Loucy (cell line): Measurements from ENCODE around the gene MAPK6.

Source experiments
- H2AFZ ChIP-seq: fragments of 200-600 bp; sonication (generic); 2 replicates; pipeline ENCODE4 v1.6.0; 2016; ENCODE audit warnings: antibody characterized with exemption, mild to moderate bottlenecking, low read length, moderate library complexity
- H3F3A ChIP-seq: fragments of 200-600 bp; 2 replicates; pipeline ENCODE4 v1.6.0; 2016; ENCODE audit warnings: antibody characterized with exemption, low read depth, mild to moderate bottlenecking
- H3K27me3 ChIP-seq: fragments of 200-600 bp; sonication (generic); 2 replicates; pipeline ENCODE4 v1.6.1; 2014; ENCODE audit warnings: low read length, mild to moderate bottlenecking; ENCODE audit not compliant: insufficient read depth, poor library complexity, severe bottlenecking
- H3K36me3 ChIP-seq: fragments of 200-600 bp; sonication (generic); 2 replicates; pipeline ENCODE4 v1.6.1; 2016; ENCODE audit warnings: low read length; ENCODE audit not compliant: insufficient read depth
- H3K4me1 ChIP-seq: fragments of 200-600 bp; sonication (generic); 2 replicates; pipeline ENCODE4 v1.5.1; 2014; ENCODE audit warnings: low read length, mild to moderate bottlenecking; ENCODE audit not compliant: insufficient read depth, poor library complexity, severe bottlenecking
- H3K4me2 ChIP-seq: fragments of 200-600 bp; sonication (generic); 2 replicates; pipeline ENCODE4 v1.6.0; 2014; ENCODE audit warnings: antibody characterized with exemption, low read length, low read depth, mild to moderate bottlenecking; ENCODE audit not compliant: poor library complexity, severe bottlenecking
- H3K4me3 ChIP-seq: fragments of 200-600 bp; sonication (generic); 2 replicates; pipeline ENCODE4 v1.5.1; 2014; ENCODE audit warnings: low read length, mild to moderate bottlenecking, mixed read lengths; ENCODE audit not compliant: poor library complexity, severe bottlenecking
- H3K79me2 ChIP-seq: fragments of 200-600 bp; sonication (generic); 2 replicates; pipeline ENCODE4 v1.6.1; 2014; ENCODE audit warnings: low read length; ENCODE audit not compliant: insufficient read depth
- H3K9ac ChIP-seq: fragments of 200-600 bp; sonication (generic); 2 replicates; pipeline ENCODE4 v1.6.0; 2014; ENCODE audit warnings: mild to moderate bottlenecking, low read depth, low read length, moderate library complexity; ENCODE audit not compliant: poor library complexity, severe bottlenecking
- H3K9me2 ChIP-seq: fragments of 200-600 bp; sonication (generic); replicated peaks from 2 replicates; pipeline ENCODE4 v1.6.1; 2016; ENCODE audit warnings: low read depth, low read length, mixed read lengths
- H3K9me3 ChIP-seq: fragments of 200-600 bp; sonication (generic); 2 replicates; pipeline ENCODE4 v1.6.1; 2014; ENCODE audit warnings: mild to moderate bottlenecking, antibody characterized with exemption, low read length, low read depth; ENCODE audit not compliant: insufficient read depth
- H4K20me1 ChIP-seq: fragments of 200-600 bp; sonication (generic); 2 replicates; pipeline ENCODE4 v1.6.0; 2014; ENCODE audit warnings: antibody characterized with exemption, low read length, mild to moderate bottlenecking; ENCODE audit not compliant: insufficient read depth, poor library complexity, severe bottlenecking
- CTCF ChIP-seq: fragments of 200-600 bp; sonication (generic); conservative IDR thresholded peaks from 2 replicates; pipeline ENCODE4 v1.5.1; 2014; ENCODE audit warnings: mild to moderate bottlenecking, antibody characterized with exemption, low read length
- EZH2phosphoT487 ChIP-seq: fragments of 200-600 bp; IDR thresholded peaks from 2 replicates; pipeline ENCODE4 v1.6.1; 2018; ENCODE audit warnings: antibody characterized with exemption, mild to moderate bottlenecking, moderate library complexity, borderline replicate concordance

MAPK6 gene

GRCh38 chr15:52104532-52105004, 85.5 kb downstream of the MAPK6 start:
- Histone ChIP-seq H2AFZ (no peak overlapping the region), H3F3A (no peaks in the 10 kb centered on the region), H3K79me2 (no peaks in the 10 kb centered on the region), H3K4me3 (no peak overlapping the region), H3K4me2 (no peak overlapping the region), H3K9ac (no peak overlapping the region), H3K9me3 (no peaks in the 10 kb centered on the region), H3K4me1 (no peaks in the 10 kb centered on the region), H4K20me1 (no peaks in the 10 kb centered on the region), H3K36me3 (no peaks in the 10 kb centered on the region), H3K27me3 (no peaks in the 10 kb centered on the region), H3K9me2 (no peaks in the 10 kb centered on the region)
- TF ChIP-seq CTCF: no peak
- no peak for TF ChIP-seq EZH2phosphoT487

GRCh38 chr15:52105846-52106245, 86.8 kb downstream of the MAPK6 start:
- no peaks in the 10 kb centered on the region for H3K27me3 ChIP-seq
- no peaks in the 10 kb centered on the region for H4K20me1 ChIP-seq
- no peak overlapping the region for H3K4me3 ChIP-seq
- no peaks in the 10 kb centered on the region for H3K79me2 ChIP-seq
- H3K4me2 ChIP-seq: no peak overlapping the region
- 0 out of 2 replicates have a peak overlapping the region, but pooled peaks have one; percentile 17 for H2AFZ ChIP-seq
- no peaks in the 10 kb centered on the region for H3F3A ChIP-seq
- TF ChIP-seq EZH2phosphoT487 (no peak), CTCF (no peak)
- H3K36me3 ChIP-seq: no peaks in the 10 kb centered on the region
- H3K9me2 ChIP-seq: no peaks in the 10 kb centered on the region
- no peaks in the 10 kb centered on the region for H3K9me3 ChIP-seq
- H3K9ac ChIP-seq: no peak overlapping the region
- H3K4me1 ChIP-seq: no peaks in the 10 kb centered on the region

DNA sequence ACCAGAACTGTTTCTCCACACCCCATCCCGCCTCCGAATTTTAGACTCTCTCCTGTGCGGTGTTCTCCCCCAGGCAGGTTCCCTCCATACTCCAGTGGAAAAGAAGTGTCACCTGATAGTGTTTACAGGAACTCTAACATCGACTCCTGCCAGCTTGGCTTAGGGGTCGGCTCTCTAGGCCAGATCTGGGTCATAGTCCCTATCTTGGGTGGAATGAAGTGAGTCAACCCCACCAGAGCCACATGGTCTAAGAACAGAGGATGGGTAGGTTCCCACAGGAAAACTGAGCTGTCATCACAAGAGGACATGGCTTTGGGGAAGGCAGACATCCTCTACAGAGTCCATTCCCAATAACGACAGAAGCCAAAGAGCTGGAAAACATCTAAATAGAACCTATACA, 87.6 kb downstream of the MAPK6 start:
- no peaks in the 10 kb centered on the region for H4K20me1 ChIP-seq
- no peaks in the 10 kb centered on the region for H3K36me3 ChIP-seq
- no peak overlapping the region for H2AFZ ChIP-seq
- H3K9me3 ChIP-seq: no peaks in the 10 kb centered on the region
- no peaks in the 10 kb centered on the region for H3K27me3 ChIP-seq
- no peak overlapping the region for H3K9ac ChIP-seq
- H3K4me2 ChIP-seq: no peak overlapping the region
- TF ChIP-seq CTCF: no peak
- no peak for TF ChIP-seq EZH2phosphoT487
- H3K4me1 ChIP-seq: no peaks in the 10 kb centered on the region
- no peaks in the 10 kb centered on the region for H3K79me2 ChIP-seq
- H3F3A ChIP-seq: no peaks in the 10 kb centered on the region
- H3K4me3 ChIP-seq: no peak overlapping the region
- no peaks in the 10 kb centered on the region for H3K9me2 ChIP-seq
